Osteoblast (primary cell): ENCODE measurements around the gene HADHA. TPM values are rescaled to one million over a fixed set of nuclear protein-coding genes. Genes with fewer than 3 reads are reported as not detected.

ENCODE experiments used
- DNase-seq: peaks from one replicate; pipeline ENCODE4 v3.0.0; 2011; ENCODE audit warnings: low spot score, mixed read lengths; ENCODE audit not compliant: insufficient read length; ENCODE audit errors: missing footprints
- H2AFZ ChIP-seq: 2 replicates; pipeline ENCODE4 v1.6.0; 2011; ENCODE audit warnings: mild to moderate bottlenecking, low read length
- H3K27ac ChIP-seq: 2 replicates; pipeline ENCODE4 v1.5.1; 2011; ENCODE audit warnings: mild to moderate bottlenecking, low read depth, low read length, moderate library complexity
- H3K27me3 ChIP-seq: 2 replicates; pipeline ENCODE4 v1.6.0; 2012; ENCODE audit warnings: mild to moderate bottlenecking, control low read depth, inconsistent platforms, low read length, moderate library complexity; ENCODE audit not compliant: insufficient read depth
- H3K36me3 ChIP-seq: 2 replicates; pipeline ENCODE4 v1.5.1; 2011; ENCODE audit warnings: mild to moderate bottlenecking, low read length, control low read depth, moderate library complexity; ENCODE audit not compliant: insufficient read depth
- H3K4me1 ChIP-seq: 2 replicates; pipeline ENCODE4 v1.5.1; 2011; ENCODE audit warnings: mild to moderate bottlenecking, low read length, control low read depth, moderate library complexity; ENCODE audit not compliant: insufficient read depth
- H3K4me2 ChIP-seq: 2 replicates; pipeline ENCODE4 v1.6.0; 2011; ENCODE audit warnings: mild to moderate bottlenecking, low read length; ENCODE audit not compliant: insufficient read depth
- H3K4me3 ChIP-seq: fragments of 200-600 bp; sonication (generic); 3 replicates; pipeline ENCODE4 v1.5.1; 2012; ENCODE audit warnings: mild to moderate bottlenecking, low read length, inconsistent platforms; ENCODE audit not compliant: insufficient read depth
- H3K79me2 ChIP-seq: 2 replicates; pipeline ENCODE4 v1.6.0; 2012; ENCODE audit warnings: mild to moderate bottlenecking, low read length, control low read depth, inconsistent platforms; ENCODE audit not compliant: insufficient read depth
- H3K9me3 ChIP-seq: 2 replicates; pipeline ENCODE4 v1.5.1; 2011; ENCODE audit warnings: low read depth, low read length, control low read depth
- H4K20me1 ChIP-seq: 2 replicates; pipeline ENCODE4 v1.6.0; 2012; ENCODE audit warnings: mild to moderate bottlenecking, low read length, control low read depth; ENCODE audit not compliant: insufficient read depth
- total RNA-seq: library from RNA; depleted of rRNA; stranded (reverse); fragments of >200 nt; gene quantifications from 2 replicates; pipeline ENCODE4 v1.2.3, GENCODE V29; 2012
- TF ChIP-seq, protein P1 (sequence below): IDR thresholded peaks from 2 replicates; pipeline ENCODE4 v1.5.1; 2011; ENCODE audit warnings: mild to moderate bottlenecking, low read depth, low read length, moderate library complexity; ENCODE audit errors: extremely low read depth

The HADHA gene
- total RNA-seq, 1 donor = 113 TPM

DNA sequence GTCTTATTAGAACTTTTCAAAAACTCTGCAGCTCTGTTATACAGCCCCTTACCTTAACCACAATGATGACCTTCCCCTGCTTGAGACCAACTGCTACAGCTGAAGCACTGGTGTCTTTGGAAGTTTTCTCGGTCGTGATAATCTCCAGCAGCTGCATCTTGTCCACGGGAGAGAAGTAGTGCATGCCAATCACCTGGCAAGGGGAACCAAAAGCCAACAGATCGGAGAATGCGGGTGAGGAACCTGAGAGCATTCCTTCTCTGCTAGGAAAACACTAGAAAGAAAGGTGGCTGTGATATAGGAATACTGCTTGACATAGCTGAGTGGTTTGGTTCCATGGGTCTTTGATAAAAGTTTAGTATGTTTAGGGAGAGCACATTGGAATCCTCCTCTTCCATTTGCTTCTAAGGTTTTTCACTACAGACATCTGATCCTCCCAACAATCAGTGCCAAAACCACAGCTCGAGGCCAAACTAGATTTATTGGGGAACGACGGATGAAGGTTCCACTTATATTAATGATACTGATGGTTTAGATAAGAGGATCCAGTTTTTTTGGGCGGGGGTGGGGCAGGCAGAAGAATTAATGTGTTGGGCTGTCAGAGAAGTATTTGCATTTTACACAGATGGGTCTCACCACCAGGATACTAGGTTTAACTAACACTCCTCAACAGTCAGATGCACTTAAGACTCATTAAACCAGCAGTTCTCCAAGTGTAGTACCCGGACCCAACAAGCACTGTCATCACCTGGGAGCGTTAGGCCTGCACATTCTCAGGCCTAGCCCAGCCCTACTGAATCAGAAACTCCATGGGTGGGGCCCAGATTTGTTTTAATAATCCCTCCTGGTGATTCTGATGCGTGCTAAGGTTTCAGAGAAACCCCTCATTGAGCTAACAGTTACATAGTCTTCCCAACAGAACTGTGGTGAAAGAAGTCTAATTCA lies 49.1 kb downstream of the HADHA start:
- Histone ChIP-seq H3K79me2 (no peaks in the 10 kb centered on the region), H3K4me2 (no peak overlapping the region), H3K9me3 (no peaks in the 10 kb centered on the region), H3K27ac (no peak overlapping the region), H3K36me3 (peaks cover 88% of the 10 kb centered on the region), H3K4me3 (no peak overlapping the region), H2AFZ (no peak overlapping the region), H4K20me1 (peaks cover 5% of the 10 kb centered on the region), H3K27me3 (no peaks in the 10 kb centered on the region), H3K4me1 (peaks cover 16% of the 10 kb centered on the region)
- TF ChIP-seq, protein P1, sequence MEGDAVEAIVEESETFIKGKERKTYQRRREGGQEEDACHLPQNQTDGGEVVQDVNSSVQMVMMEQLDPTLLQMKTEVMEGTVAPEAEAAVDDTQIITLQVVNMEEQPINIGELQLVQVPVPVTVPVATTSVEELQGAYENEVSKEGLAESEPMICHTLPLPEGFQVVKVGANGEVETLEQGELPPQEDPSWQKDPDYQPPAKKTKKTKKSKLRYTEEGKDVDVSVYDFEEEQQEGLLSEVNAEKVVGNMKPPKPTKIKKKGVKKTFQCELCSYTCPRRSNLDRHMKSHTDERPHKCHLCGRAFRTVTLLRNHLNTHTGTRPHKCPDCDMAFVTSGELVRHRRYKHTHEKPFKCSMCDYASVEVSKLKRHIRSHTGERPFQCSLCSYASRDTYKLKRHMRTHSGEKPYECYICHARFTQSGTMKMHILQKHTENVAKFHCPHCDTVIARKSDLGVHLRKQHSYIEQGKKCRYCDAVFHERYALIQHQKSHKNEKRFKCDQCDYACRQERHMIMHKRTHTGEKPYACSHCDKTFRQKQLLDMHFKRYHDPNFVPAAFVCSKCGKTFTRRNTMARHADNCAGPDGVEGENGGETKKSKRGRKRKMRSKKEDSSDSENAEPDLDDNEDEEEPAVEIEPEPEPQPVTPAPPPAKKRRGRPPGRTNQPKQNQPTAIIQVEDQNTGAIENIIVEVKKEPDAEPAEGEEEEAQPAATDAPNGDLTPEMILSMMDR = no peak
- no peak for DNase-seq

DNA sequence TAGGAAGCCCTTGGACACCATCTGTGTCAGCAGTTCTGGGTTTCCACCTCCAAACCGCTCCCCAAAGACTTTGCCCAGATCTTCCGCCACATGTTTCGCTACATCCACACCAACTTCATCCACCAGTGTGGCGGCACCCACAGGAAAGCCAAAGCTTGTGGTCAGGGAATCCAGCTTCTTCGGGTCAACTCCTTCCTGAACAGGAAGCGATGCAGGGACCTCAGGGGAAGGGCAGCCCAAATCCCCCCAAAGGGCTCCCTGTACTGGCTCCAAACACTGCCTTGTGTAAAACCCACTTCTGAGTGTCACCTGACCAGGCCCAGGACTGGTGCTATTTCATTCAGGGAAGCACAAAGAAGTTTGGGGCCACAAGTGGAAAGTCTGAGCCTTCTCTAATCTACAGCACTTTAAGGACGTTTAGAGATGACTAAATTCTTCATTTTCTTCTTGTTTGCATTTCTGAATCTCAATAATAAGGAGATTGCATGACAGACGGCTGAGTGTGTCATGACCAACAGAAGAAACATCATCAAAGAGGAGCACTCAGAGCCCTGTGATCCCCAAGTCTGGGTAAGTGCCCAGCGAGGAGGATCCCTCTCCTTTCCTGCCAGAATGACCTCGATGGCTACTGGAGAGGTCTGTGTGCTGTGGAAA lies 50.7 kb downstream of the HADHA start:
- TF ChIP-seq, protein P1 = no peak
- Histone ChIP-seq H3K79me2 (no peaks in the 10 kb centered on the region), H3K27me3 (no peaks in the 10 kb centered on the region), H3K36me3 (peaks cover 74% of the 10 kb centered on the region), H2AFZ (no peak overlapping the region), H4K20me1 (peaks cover 5% of the 10 kb centered on the region), H3K4me1 (peaks cover 16% of the 10 kb centered on the region), H3K4me2 (no peak overlapping the region), H3K9me3 (no peaks in the 10 kb centered on the region), H3K27ac (peak overlapping the region; percentile 77), H3K4me3 (no peak overlapping the region)
- DNase-seq = peak; percentile 93

DNA sequence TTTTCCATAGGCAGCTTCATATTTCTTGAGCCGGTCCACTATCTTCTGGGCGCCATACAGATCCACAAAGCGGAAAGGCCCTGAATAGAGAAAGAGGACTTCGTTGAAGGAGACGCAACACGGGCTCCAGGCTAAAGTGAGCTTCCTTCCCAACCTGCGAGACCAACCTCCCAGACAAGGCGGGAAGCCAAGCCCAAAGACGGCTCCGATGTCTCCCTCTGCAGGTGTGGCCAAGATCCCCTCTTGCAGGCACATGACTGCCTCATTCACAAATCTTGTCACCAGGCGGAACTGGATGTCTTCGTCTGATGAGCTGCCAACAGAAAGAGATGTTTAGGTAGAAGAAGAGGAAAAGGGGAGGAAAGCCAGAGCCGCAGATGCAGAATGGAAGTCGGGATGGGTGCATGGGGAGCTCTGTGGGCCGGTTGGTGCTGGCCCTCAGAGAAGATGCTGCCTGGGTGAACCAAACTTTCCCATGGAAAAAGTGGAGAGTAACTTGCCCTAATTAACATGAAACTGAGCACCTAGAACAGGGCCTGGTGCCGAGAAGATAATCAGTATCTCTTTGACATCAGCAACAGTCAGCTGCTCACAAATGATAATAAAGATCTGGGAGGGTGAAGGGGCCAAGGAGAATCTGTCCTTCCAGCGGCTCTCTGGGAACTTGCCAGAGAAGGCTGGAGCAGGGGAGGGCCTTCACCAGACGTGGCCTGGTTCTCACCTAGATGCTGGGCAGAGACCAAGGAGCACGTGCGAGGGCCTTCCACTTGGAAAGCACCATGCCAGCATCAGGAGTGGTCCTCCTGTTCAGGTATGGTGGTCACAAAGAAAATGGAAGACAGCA lies 52.9 kb downstream of the HADHA start:
- H3K27me3 ChIP-seq = no peaks in the 10 kb centered on the region
- H3K79me2 ChIP-seq = no peaks in the 10 kb centered on the region
- H3K36me3 ChIP-seq = peaks cover 53% of the 10 kb centered on the region
- no peak overlapping the region for H3K27ac ChIP-seq
- H3K4me1 ChIP-seq = peaks cover 16% of the 10 kb centered on the region
- no peak for DNase-seq
- TF ChIP-seq, protein P1 = no peak
- no peak overlapping the region for H3K4me2 ChIP-seq
- H3K4me3 ChIP-seq = no peak overlapping the region
- H4K20me1 ChIP-seq = peaks cover 5% of the 10 kb centered on the region
- no peak overlapping the region for H2AFZ ChIP-seq
- H3K9me3 ChIP-seq = no peaks in the 10 kb centered on the region
